ENCODE data around the gene THRSP.

DNA sequence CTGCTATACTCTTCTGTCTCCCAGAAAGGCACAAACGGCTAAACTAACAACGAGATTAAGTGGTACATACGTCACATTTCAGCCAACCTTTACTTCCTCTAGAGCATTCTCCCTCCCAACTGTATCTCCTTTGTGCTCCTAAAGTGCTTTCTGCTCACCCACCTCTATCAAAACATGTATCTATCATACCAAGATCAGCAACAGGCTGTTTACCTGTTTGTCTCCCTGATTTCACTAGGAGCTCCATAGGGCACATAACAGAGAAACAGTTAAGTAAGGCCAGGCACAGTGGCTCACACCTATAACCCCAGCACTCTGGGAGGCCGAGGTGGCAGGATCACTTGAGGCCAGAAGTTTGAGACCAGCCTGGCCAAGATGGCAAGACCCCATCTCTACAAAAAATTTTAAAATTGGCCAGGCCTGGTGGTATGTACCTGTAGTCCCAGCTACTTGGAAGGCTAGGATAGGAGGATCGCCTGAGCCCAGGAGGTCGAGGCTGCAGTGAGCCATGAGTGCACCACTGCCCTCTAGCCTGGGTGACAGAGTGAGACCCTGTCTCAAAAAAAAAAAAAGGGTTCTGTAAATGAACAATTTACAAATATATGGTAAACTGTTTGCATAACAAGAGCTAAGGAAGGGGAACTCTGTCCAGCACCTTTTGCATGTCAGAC is 13.2 kb downstream of the THRSP start:
- TF ChIP-seq, protein P1, sequence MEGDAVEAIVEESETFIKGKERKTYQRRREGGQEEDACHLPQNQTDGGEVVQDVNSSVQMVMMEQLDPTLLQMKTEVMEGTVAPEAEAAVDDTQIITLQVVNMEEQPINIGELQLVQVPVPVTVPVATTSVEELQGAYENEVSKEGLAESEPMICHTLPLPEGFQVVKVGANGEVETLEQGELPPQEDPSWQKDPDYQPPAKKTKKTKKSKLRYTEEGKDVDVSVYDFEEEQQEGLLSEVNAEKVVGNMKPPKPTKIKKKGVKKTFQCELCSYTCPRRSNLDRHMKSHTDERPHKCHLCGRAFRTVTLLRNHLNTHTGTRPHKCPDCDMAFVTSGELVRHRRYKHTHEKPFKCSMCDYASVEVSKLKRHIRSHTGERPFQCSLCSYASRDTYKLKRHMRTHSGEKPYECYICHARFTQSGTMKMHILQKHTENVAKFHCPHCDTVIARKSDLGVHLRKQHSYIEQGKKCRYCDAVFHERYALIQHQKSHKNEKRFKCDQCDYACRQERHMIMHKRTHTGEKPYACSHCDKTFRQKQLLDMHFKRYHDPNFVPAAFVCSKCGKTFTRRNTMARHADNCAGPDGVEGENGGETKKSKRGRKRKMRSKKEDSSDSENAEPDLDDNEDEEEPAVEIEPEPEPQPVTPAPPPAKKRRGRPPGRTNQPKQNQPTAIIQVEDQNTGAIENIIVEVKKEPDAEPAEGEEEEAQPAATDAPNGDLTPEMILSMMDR (IDR thresholded peaks at IDR 0.05): no peak
- no peak for TF ChIP-seq POLR2A (IDR thresholded peaks at IDR 0.05)

All from right lobe of liver (tissue), 4 donors.